Right lobe of liver (tissue), 4 donors: ENCODE results near the gene SRC.

Experiments used
- POLR2A ChIP-seq: fragments of 450-650 bp; IDR thresholded peaks from one replicate; pipeline ENCODE4 v1.6.1; 2017; ENCODE audit warnings: antibody characterized with exemption, mild to moderate bottlenecking
- TF ChIP-seq, protein P1 (sequence below), 4 donors: fragments of 200-600 bp in 3 of 4; fragments of 450-650 bp in 1 of 4; IDR thresholded peaks; one replicate each; pipeline versions ENCODE4 v1.5.1 to v1.8.0; 2016 to 2022; ENCODE audit warnings: antibody characterized with exemption in 4 of 4, mild to moderate bottlenecking in 2 of 4
- donor health status: DM: no; HTN: no; CAD: no.
- donor health status: DM: no; HTN: no; CAD: no.
- donor health status: DM: no; HTN: yes; CAD: no.

GRCh38 chr20:37426106-37426505, 80.2 kb downstream of the SRC start:
- TF ChIP-seq, protein P1, sequence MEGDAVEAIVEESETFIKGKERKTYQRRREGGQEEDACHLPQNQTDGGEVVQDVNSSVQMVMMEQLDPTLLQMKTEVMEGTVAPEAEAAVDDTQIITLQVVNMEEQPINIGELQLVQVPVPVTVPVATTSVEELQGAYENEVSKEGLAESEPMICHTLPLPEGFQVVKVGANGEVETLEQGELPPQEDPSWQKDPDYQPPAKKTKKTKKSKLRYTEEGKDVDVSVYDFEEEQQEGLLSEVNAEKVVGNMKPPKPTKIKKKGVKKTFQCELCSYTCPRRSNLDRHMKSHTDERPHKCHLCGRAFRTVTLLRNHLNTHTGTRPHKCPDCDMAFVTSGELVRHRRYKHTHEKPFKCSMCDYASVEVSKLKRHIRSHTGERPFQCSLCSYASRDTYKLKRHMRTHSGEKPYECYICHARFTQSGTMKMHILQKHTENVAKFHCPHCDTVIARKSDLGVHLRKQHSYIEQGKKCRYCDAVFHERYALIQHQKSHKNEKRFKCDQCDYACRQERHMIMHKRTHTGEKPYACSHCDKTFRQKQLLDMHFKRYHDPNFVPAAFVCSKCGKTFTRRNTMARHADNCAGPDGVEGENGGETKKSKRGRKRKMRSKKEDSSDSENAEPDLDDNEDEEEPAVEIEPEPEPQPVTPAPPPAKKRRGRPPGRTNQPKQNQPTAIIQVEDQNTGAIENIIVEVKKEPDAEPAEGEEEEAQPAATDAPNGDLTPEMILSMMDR (IDR thresholded peaks at IDR 0.05) = no peak
- no peak for TF ChIP-seq POLR2A
